BLaER1 treated with 17β-estradiol and CSF1 and Interleukin-3, amounts not matched to agents 10 nM and 100 nM (cell line): ENCODE data around the gene RPL5.
A peak's percentile ranks its signal among the peaks of the same experiment; 100 is the strongest.

Experiments
- H3K27ac ChIP-seq, 11 experiments: shearing (Covaris generic); formaldehyde crosslinking; 2 replicates each; pipeline ENCODE4 v1.8.1; 2022
- H3K27me3 ChIP-seq, 11 experiments: shearing (Covaris generic); formaldehyde crosslinking; 2 replicates each; pipeline ENCODE4 v1.8.1; 2022
- H3K36me3 ChIP-seq, 11 experiments: shearing (Covaris generic); formaldehyde crosslinking; 2 replicates each; pipeline ENCODE4 v1.8.1; 2022
- H3K4me1 ChIP-seq, 10 experiments: shearing (Covaris generic); formaldehyde crosslinking; 2 replicates each; pipeline ENCODE4 v1.8.1; 2022
- H3K4me2 ChIP-seq, 11 experiments: shearing (Covaris generic); formaldehyde crosslinking; 2 replicates each; pipeline ENCODE4 v1.8.1; 2022
- H3K4me3 ChIP-seq, 10 experiments: shearing (Covaris generic); formaldehyde crosslinking; 2 replicates each; pipeline ENCODE4 v1.8.1; 2022
- H3K9ac ChIP-seq, 11 experiments: shearing (Covaris generic); formaldehyde crosslinking; 2 replicates each; pipeline ENCODE4 v1.8.1; 2022
- H3K9me3 ChIP-seq, 11 experiments: shearing (Covaris generic); formaldehyde crosslinking; replicated peaks in 1 of 11; 2 replicates each; pipeline ENCODE4 v1.8.1; 2022
- H4K20me1 ChIP-seq, 11 experiments: shearing (Covaris generic); formaldehyde crosslinking; 2 replicates each; pipeline ENCODE4 v1.8.1; 2022
- Cebpa-rat ChIP-seq, 11 experiments: shearing (Covaris generic); IDR thresholded peaks; 2 replicates each; pipeline ENCODE4 v1.8.1; 2022

Gene RPL5

GRCh38 chr1:92876351-92876750 is 44.5 kb downstream of the RPL5 start:
- H3K4me1 ChIP-seq = peaks cover 0 to 12% (median 9%) of the 10 kb centered on the region in 10 experiments; a peak in 12 of 20 replicates
- no peak overlapping the region for H3K9ac ChIP-seq
- no peak overlapping the region for H3K4me3 ChIP-seq
- H3K9me3 ChIP-seq = peaks cover 11 to 19% (median 14%) of the 10 kb centered on the region in 11 experiments
- no peak for TF ChIP-seq Cebpa-rat (IDR thresholded peaks at IDR 0.05)
- no peaks in the 10 kb centered on the region for H3K27me3 ChIP-seq
- H3K27ac ChIP-seq = no peak overlapping the region
- no peak overlapping the region for H3K4me2 ChIP-seq
- no peaks in the 10 kb centered on the region for H4K20me1 ChIP-seq
- peaks cover 0 to 12% (median 8%) of the 10 kb centered on the region in 11 experiments; a peak in 12 of 22 replicates for H3K36me3 ChIP-seq

- Histone ChIP-seq H3K9ac (no peak overlapping the region), H3K27ac (no peak overlapping the region)
Measured at GRCh38 chr1:92877081-92877711, 45.4 kb downstream of the RPL5 start.

GRCh38 chr1:92877792-92878191 is 46.0 kb downstream of the RPL5 start:
- H3K27me3 ChIP-seq = no peaks in the 10 kb centered on the region
- H3K4me2 ChIP-seq = peak overlapping the region in 4 of 11 experiments; percentile 12 to 34 (median 31); a peak in 4 of 22 replicates
- H3K9me3 ChIP-seq = peaks cover 3 to 9% (median 4%) of the 10 kb centered on the region in 11 experiments; a peak in 21 of 22 replicates
- H3K36me3 ChIP-seq = peaks cover 0 to 9% (median 3%) of the 10 kb centered on the region in 11 experiments; a peak in 12 of 22 replicates
- no peaks in the 10 kb centered on the region for H4K20me1 ChIP-seq
- no peak for TF ChIP-seq Cebpa-rat (IDR thresholded peaks at IDR 0.05)
- no peak overlapping the region for H3K4me3 ChIP-seq
- H3K4me1 ChIP-seq = peaks cover 3 to 15% (median 11%) of the 10 kb centered on the region in 10 experiments
- no peak overlapping the region for H3K27ac ChIP-seq
- no peak overlapping the region for H3K9ac ChIP-seq

More at GRCh38 chr1:92877081-92877711, 45.4 kb downstream of the RPL5 start:
- TF ChIP-seq Cebpa-rat (IDR thresholded peaks at IDR 0.05) = no peak
- no peaks in the 10 kb centered on the region for H4K20me1 ChIP-seq
- H3K36me3 ChIP-seq = peaks cover 0 to 9% (median 7%) of the 10 kb centered on the region in 11 experiments; a peak in 12 of 22 replicates
- H3K4me2 ChIP-seq = peak overlapping the region in 8 of 11 experiments; percentile 12 to 34 (median 25); a peak in 10 of 22 replicates
- H3K9me3 ChIP-seq = peaks cover 9 to 15% (median 10%) of the 10 kb centered on the region in 11 experiments
- H3K27me3 ChIP-seq = no peaks in the 10 kb centered on the region
- H3K4me1 ChIP-seq = peaks cover 0 to 12% (median 9%) of the 10 kb centered on the region in 10 experiments; a peak in 12 of 20 replicates
- no peak overlapping the region for H3K4me3 ChIP-seq

DNA sequence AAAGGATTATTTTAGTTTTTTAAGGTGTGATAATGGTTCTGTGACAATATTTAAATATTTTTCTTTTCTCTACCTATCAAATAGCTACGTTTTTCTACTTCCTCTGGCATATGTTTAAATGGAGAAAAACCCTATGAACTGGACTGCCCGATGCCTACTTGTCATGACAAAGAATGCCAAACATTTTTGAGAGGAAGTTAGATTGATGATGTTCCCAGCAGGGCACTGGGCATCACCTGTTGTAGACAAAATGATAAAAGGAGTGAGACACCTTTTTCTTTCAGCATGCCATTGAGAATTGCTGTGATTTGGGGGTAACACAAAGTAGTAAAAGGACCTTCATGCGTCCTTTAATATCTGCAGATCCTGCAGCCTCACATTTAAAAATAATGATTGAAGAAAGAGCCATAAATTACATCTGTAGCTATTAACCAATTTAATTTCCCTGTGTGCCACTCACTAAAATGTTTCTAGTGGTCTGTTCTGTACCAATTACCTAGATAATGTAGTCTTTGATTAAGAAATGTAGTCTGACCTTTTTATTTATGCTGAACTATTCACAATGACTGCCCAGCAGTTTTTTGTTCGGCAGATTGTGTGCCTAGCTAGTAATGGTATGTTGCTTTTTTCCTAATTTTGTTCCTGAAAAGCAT is 47.6 kb downstream of the RPL5 start:
- peaks cover 11 to 26% (median 18%) of the 10 kb centered on the region in 10 experiments for H3K4me1 ChIP-seq
- peaks cover 0 to 9% (median 0%) of the 10 kb centered on the region in 11 experiments; a peak in 1 of 22 replicates for H3K36me3 ChIP-seq
- no peaks in the 10 kb centered on the region for H4K20me1 ChIP-seq
- H3K4me2 ChIP-seq = no peak overlapping the region
- no peak overlapping the region for H3K27ac ChIP-seq
- TF ChIP-seq Cebpa-rat (IDR thresholded peaks at IDR 0.05) = no peak
- H3K9me3 ChIP-seq = no peaks in the 10 kb centered on the region; a peak in 1 of 22 replicates
- H3K27me3 ChIP-seq = no peaks in the 10 kb centered on the region
- no peak overlapping the region for H3K4me3 ChIP-seq
- no peak overlapping the region for H3K9ac ChIP-seq

DNA sequence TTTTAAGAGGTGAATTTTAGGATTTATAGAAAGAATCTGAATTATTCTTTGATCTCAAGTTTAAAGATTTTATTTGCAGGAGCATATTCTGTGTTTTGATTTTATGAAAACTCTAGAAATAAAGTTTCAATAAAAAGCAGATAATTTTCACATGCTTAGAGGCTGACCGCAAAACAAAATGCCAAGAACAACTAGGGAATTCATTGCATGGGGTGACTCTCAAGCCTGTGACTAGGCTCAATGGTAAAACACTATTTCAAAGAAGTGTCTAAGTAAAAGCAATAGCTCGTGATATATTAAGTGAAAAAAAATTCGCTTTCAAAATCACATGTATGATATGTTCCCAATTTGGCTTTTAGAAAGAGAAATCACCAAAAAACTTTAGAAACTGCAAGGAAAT is 49.6 kb downstream of the RPL5 start:
- Histone ChIP-seq H4K20me1 (no peaks in the 10 kb centered on the region), H3K4me1 (peaks cover 11 to 26% (median 18%) of the 10 kb centered on the region in 10 experiments), H3K4me2 (no peak overlapping the region), H3K9ac (no peak overlapping the region), H3K27ac (no peak overlapping the region), H3K36me3 (no peaks in the 10 kb centered on the region), H3K9me3 (no peaks in the 10 kb centered on the region; a peak in 1 of 22 replicates), H3K4me3 (no peak overlapping the region), H3K27me3 (no peaks in the 10 kb centered on the region)
- no peak for TF ChIP-seq Cebpa-rat (IDR thresholded peaks at IDR 0.05)

GRCh38 chr1:92882819-92883218 is 51.0 kb downstream of the RPL5 start:
- H3K9me3 ChIP-seq = no peaks in the 10 kb centered on the region; a peak in 1 of 22 replicates
- no peak overlapping the region for H3K9ac ChIP-seq
- H3K27ac ChIP-seq = peak overlapping the region in 2 of 11 experiments; percentile 17 to 23; a peak in 2 of 22 replicates
- peaks cover 7 to 18% (median 10%) of the 10 kb centered on the region in 10 experiments; a peak in 19 of 20 replicates for H3K4me1 ChIP-seq
- H3K36me3 ChIP-seq = no peaks in the 10 kb centered on the region
- no peaks in the 10 kb centered on the region for H3K27me3 ChIP-seq
- no peaks in the 10 kb centered on the region for H4K20me1 ChIP-seq
- H3K4me2 ChIP-seq = peak overlapping the region in 7 of 11 experiments; percentile 16 to 69 (median 35); a peak in 12 of 22 replicates
- no peak for TF ChIP-seq Cebpa-rat (IDR thresholded peaks at IDR 0.05)
- no peak overlapping the region for H3K4me3 ChIP-seq

DNA sequence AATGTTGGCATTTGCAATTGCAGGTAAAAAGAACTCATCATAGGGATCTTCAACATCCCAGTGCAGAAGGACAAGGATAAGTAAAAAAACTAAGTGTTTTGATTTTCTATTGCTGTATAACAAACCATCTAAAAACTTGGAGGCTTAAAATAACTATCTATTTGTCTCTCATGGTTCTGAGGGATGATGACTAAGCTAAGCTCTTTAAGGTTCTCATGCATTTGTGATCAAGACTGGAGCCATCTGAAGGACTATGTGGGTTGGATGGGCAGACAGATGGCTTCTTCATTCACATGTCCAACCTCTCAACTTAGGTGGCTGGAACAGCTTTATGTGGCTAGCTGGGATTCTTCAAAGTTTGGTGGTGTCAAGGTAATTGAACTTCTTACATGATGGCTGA is 51.5 kb downstream of the RPL5 start:
- peak overlapping the region in 7 of 11 experiments; percentile 16 to 69 (median 35); a peak in 12 of 22 replicates for H3K4me2 ChIP-seq
- peak overlapping the region in 2 of 11 experiments; percentile 17 to 23; a peak in 2 of 22 replicates for H3K27ac ChIP-seq
- H3K9me3 ChIP-seq = peaks cover 0 to 1% (median 0%) of the 10 kb centered on the region in 11 experiments; a peak in 3 of 22 replicates
- no peaks in the 10 kb centered on the region for H3K27me3 ChIP-seq
- H3K4me1 ChIP-seq = peaks cover 6 to 18% (median 10%) of the 10 kb centered on the region in 10 experiments; a peak in 17 of 20 replicates
- no peaks in the 10 kb centered on the region for H3K36me3 ChIP-seq
- H3K4me3 ChIP-seq = no peak overlapping the region
- no peak overlapping the region for H3K9ac ChIP-seq
- no peaks in the 10 kb centered on the region for H4K20me1 ChIP-seq
- TF ChIP-seq Cebpa-rat (IDR thresholded peaks at IDR 0.05) = no peak

DNA sequence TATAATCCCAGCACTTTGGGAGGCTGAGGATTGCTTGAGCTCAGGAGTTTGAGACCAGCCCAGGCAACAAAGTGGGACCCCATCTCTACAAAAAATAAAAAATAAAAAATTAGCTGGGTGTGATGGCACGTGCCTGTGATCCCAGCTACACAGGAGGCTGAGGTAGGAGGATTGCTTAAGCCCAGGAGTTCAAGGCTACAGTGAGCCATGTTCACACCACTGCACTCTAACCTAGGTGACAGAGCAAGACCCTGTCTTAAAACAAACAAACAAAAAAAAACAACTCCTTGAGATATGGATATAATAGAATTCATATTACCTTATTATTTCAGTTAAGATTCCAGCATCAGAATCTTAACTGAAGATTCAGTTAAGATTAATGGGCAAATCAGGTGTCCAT is 52.4 kb downstream of the RPL5 start:
- peak overlapping the region in 1 of 11 experiments; percentile 23; a peak in 1 of 22 replicates for H3K27ac ChIP-seq
- no peak for TF ChIP-seq Cebpa-rat (IDR thresholded peaks at IDR 0.05)
- no peaks in the 10 kb centered on the region for H3K27me3 ChIP-seq
- H3K4me1 ChIP-seq = peaks cover 6 to 18% (median 10%) of the 10 kb centered on the region in 10 experiments; a peak in 17 of 20 replicates
- H4K20me1 ChIP-seq = no peaks in the 10 kb centered on the region
- no peaks in the 10 kb centered on the region for H3K36me3 ChIP-seq
- H3K4me2 ChIP-seq = peak overlapping the region in 2 of 11 experiments; percentile 57 to 69; a peak in 3 of 22 replicates
- no peak overlapping the region for H3K4me3 ChIP-seq
- H3K9ac ChIP-seq = no peak overlapping the region
- peaks cover 2 to 10% (median 6%) of the 10 kb centered on the region in 11 experiments; a peak in 21 of 22 replicates for H3K9me3 ChIP-seq

DNA sequence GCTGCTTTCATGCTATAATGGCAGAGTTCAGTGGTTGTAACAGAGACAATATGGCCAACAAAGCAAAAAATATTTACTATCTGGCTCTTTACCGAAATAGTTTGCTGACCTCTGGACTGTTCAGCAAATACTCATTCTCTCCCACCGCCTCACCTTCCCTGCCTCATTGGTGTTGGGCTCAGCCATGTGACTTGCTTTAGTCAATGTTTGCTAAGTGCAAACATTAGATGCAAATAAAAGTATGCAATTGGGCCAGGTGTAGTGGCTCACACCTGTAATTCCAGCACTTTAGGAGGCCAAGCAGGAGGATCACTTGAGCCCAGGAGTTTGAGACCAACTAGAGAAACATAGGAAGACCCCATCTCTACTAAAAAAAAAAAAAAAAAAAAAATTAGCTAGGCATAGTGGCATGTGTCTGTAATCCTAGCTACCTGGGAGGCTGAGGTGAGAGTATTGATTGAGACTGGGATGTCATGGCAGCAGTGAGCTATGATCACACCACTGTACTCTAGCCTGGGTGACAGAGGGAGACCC is 55.1 kb downstream of the RPL5 start:
- no peak for TF ChIP-seq Cebpa-rat (IDR thresholded peaks at IDR 0.05)
- Histone ChIP-seq H3K4me3 (no peak overlapping the region), H3K36me3 (no peaks in the 10 kb centered on the region), H3K27ac (no peak overlapping the region), H3K4me2 (no peak overlapping the region), H4K20me1 (no peaks in the 10 kb centered on the region), H3K27me3 (no peaks in the 10 kb centered on the region), H3K9me3 (peaks cover 17 to 28% (median 24%) of the 10 kb centered on the region in 11 experiments), H3K9ac (no peak overlapping the region), H3K4me1 (peaks cover 6 to 18% (median 10%) of the 10 kb centered on the region in 10 experiments; a peak in 17 of 20 replicates)
